IPS-18c (cell line): Measurements from ENCODE around the gene DCPS.

Experiments used
- H3K4me3 ChIP-seq: 2 replicates; pipeline ENCODE4 v1.7.0; 2013; ENCODE audit warnings: low read depth, mild to moderate bottlenecking, low read length, moderate library complexity; ENCODE audit not compliant: insufficient read depth
- H3K9me3 ChIP-seq: one replicate; pipeline ENCODE4 v1.6.1; 2013; ENCODE audit warnings: mild to moderate bottlenecking, low read length, moderate library complexity; ENCODE audit not compliant: control insufficient read depth, insufficient read depth

DCPS gene

GRCh38 chr11:126347751-126348668, 44.1 kb downstream of the DCPS start:
- Histone ChIP-seq H3K4me3 (no peak overlapping the region), H3K9me3 (no peaks in the 10 kb centered on the region)

GRCh38 chr11:126348806-126349582, 45.1 kb downstream of the DCPS start:
- H3K9me3 ChIP-seq = no peaks in the 10 kb centered on the region
- H3K4me3 ChIP-seq = no peak overlapping the region

GRCh38 chr11:126350836-126351235, 47.0 kb downstream of the DCPS start:
- H3K4me3 ChIP-seq = no peak overlapping the region
- H3K9me3 ChIP-seq = no peaks in the 10 kb centered on the region

- H3K4me3 ChIP-seq = no peak overlapping the region
- H3K9me3 ChIP-seq = no peaks in the 10 kb centered on the region
Observed at GRCh38 chr11:126352163-126352562, 48.3 kb downstream of the DCPS start.

GRCh38 chr11:126352934-126353801, 49.3 kb downstream of the DCPS start:
- no peaks in the 10 kb centered on the region for H3K9me3 ChIP-seq
- no peak overlapping the region for H3K4me3 ChIP-seq

- H3K9me3 ChIP-seq = no peaks in the 10 kb centered on the region
- H3K4me3 ChIP-seq = peak overlapping the region; percentile 91
Observed at GRCh38 chr11:126354631-126355323, 50.9 kb downstream of the DCPS start.

- Histone ChIP-seq H3K9me3 (no peaks in the 10 kb centered on the region), H3K4me3 (peak within 1 kb of the TSS; percentile 91)
Observed at GRCh38 chr11:126355324-126355925, 51.6 kb downstream of the DCPS start, which contains the start of gene ST3GAL4. TSS of gene ST3GAL4 (plus strand) at chr11:126355686. CDS start at chr11:126406156, 50,470 bp downstream.

- Histone ChIP-seq H3K9me3 (no peaks in the 10 kb centered on the region), H3K4me3 (peak overlapping the region; percentile 91)
Observed at GRCh38 chr11:126355926-126356897, 52.4 kb downstream of the DCPS start.

- Histone ChIP-seq H3K9me3 (no peaks in the 10 kb centered on the region), H3K4me3 (no peak overlapping the region)
Observed at GRCh38 chr11:126357055-126357962, 53.4 kb downstream of the DCPS start.

- Histone ChIP-seq H3K4me3 (no peak overlapping the region), H3K9me3 (no peaks in the 10 kb centered on the region)
Observed at GRCh38 chr11:126357969-126358762, 54.3 kb downstream of the DCPS start.

- Histone ChIP-seq H3K9me3 (no peaks in the 10 kb centered on the region), H3K4me3 (no peak overlapping the region)
Observed at GRCh38 chr11:126358763-126359160, 54.9 kb downstream of the DCPS start.

GRCh38 chr11:126359431-126360048, 55.7 kb downstream of the DCPS start:
- H3K4me3 ChIP-seq = no peak overlapping the region

GRCh38 chr11:126360049-126360446, 56.2 kb downstream of the DCPS start:
- H3K9me3 ChIP-seq = no peaks in the 10 kb centered on the region
- H3K4me3 ChIP-seq = no peak overlapping the region

More at GRCh38 chr11:126359431-126360048, 55.7 kb downstream of the DCPS start:
- H3K9me3 ChIP-seq = no peaks in the 10 kb centered on the region
